ENCODE data around the gene PKHD1. TPM values are rescaled to one million over a fixed set of nuclear protein-coding genes. Genes with fewer than 3 reads are reported as not detected.

The PKHD1 gene
- total RNA-seq, 4 donors from 2014 or later = 0.53 to 0.83 (median 0.60) TPM

- Histone ChIP-seq H3K36me3 (no peaks in the 10 kb centered on the region), H3K27me3 (no peaks in the 10 kb centered on the region), H3K9me3 (no peaks in the 10 kb centered on the region), H3K4me1 (no peaks in the 10 kb centered on the region), H3K4me3 (no peak overlapping the region), H3K27ac (no peak overlapping the region)
- DNase-seq = no peak
- TF ChIP-seq POLR2A (IDR thresholded peaks at IDR 0.05) (no peak), CTCF (IDR thresholded peaks at IDR 0.05) (no peak)
Observed at GRCh38 chr6:52081237-52081636, 6.2 kb downstream of the PKHD1 start.

GRCh38 chr6:52077961-52078625 lies 9.3 kb downstream of the PKHD1 start:
- H3K27me3 ChIP-seq = no peaks in the 10 kb centered on the region
- no peaks in the 10 kb centered on the region for H3K36me3 ChIP-seq
- H3K27ac ChIP-seq = no peak overlapping the region
- no peaks in the 10 kb centered on the region for H3K4me1 ChIP-seq
- H3K9me3 ChIP-seq = no peaks in the 10 kb centered on the region
- H3K4me3 ChIP-seq = no peak overlapping the region
- TF ChIP-seq POLR2A (IDR thresholded peaks at IDR 0.05) (no peak), CTCF (IDR thresholded peaks at IDR 0.05) (no peak)
- DNase-seq = no peak

DNA sequence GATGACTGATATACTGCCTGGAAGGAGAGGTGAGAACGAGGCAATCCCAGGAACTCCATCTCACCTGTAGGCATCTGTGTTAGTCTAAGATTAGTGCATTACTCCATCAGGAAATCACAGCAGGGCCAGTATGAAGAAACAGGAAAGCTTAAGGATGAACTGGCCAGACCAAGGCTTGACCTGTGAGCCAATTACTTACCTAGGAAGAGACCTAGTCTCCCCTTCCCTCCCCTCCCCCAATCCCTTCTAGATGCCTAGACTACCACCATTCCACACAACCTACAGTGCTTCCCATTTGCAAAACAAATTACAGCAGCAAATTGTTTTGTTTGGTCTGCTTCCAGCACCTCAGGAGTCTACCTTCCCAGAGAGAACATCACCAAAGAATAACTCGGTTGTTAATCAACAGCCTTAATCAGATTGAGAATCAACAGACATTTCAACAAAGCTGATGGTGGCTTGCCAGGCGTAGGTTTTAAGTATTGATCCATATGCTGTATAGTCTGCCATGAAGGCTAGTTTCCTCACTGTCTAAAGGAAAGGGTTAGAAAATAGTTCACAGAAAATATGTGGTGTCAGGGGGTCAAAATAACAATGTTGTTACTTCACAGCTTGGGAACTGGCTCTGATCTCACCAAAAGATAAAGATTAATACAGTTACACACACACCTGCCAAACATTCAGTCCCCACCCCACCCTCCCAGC lies 10.1 kb downstream of the PKHD1 start:
- Histone ChIP-seq H3K27ac (no peak overlapping the region), H3K9me3 (no peaks in the 10 kb centered on the region), H3K27me3 (no peaks in the 10 kb centered on the region), H3K4me1 (no peaks in the 10 kb centered on the region), H3K4me3 (no peak overlapping the region), H3K36me3 (no peaks in the 10 kb centered on the region)
- DNase-seq = no peak
- TF ChIP-seq CTCF (IDR thresholded peaks at IDR 0.05) = no peak
- no peak for TF ChIP-seq POLR2A (IDR thresholded peaks at IDR 0.05)

GRCh38 chr6:52076791-52077179 lies 10.6 kb downstream of the PKHD1 start:
- no peak for DNase-seq
- Histone ChIP-seq H3K36me3 (no peaks in the 10 kb centered on the region), H3K4me3 (no peak overlapping the region), H3K27ac (no peak overlapping the region), H3K27me3 (no peaks in the 10 kb centered on the region), H3K9me3 (no peaks in the 10 kb centered on the region), H3K4me1 (no peaks in the 10 kb centered on the region)
- TF ChIP-seq CTCF (IDR thresholded peaks at IDR 0.05) (no peak), POLR2A (IDR thresholded peaks at IDR 0.05) (no peak)

DNA sequence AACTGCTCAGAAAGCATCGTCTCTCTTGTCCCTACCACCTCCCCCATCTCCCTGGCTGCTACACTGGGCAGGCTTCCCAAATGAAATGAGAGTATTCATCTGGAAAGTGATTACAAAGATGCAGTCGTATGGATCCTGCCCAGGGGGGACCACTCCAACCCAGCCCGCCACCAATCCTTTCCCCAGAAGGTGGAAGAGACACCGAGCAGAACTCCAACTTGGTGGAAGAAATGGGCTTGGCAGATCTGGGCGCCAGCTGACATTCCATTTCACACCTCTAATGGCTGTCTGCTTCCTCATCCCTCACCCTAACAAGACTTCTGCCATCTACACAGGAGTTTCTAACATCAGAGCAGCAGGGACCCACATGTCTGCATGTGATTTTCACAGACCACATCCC lies 12.7 kb downstream of the PKHD1 start:
- Histone ChIP-seq H3K4me1 (no peaks in the 10 kb centered on the region), H3K27ac (no peak overlapping the region), H3K36me3 (no peaks in the 10 kb centered on the region), H3K9me3 (no peaks in the 10 kb centered on the region), H3K27me3 (no peaks in the 10 kb centered on the region), H3K4me3 (no peak overlapping the region)
- TF ChIP-seq CTCF (IDR thresholded peaks at IDR 0.05) (no peak), POLR2A (IDR thresholded peaks at IDR 0.05) (no peak)
- DNase-seq = no peak
